Mesodermal cell (in vitro differentiated cells): Measurements from ENCODE around the gene PALM3.
A peak's percentile ranks its signal among the peaks of the same experiment; 100 is the strongest.

Source experiments
- H3K27ac ChIP-seq: 2 replicates; pipeline ENCODE4 v1.7.0; 2013; ENCODE audit warnings: mild to moderate bottlenecking, low read depth, low read length, moderate library complexity; ENCODE audit not compliant: severe bottlenecking
- H3K36me3 ChIP-seq: 2 replicates; pipeline ENCODE4 v1.7.1; 2013; ENCODE audit warnings: mild to moderate bottlenecking, low read length, moderate library complexity; ENCODE audit not compliant: control insufficient read depth, insufficient read depth
- H3K4me1 ChIP-seq: one replicate; pipeline ENCODE4 v1.7.1; 2013; ENCODE audit warnings: mild to moderate bottlenecking, low read length; ENCODE audit not compliant: insufficient read depth, control insufficient read depth, poor library complexity, severe bottlenecking
- H3K4me3 ChIP-seq: 2 replicates; pipeline ENCODE4 v1.7.0; 2013; ENCODE audit warnings: low read length, control low read depth, mild to moderate bottlenecking; ENCODE audit not compliant: insufficient read depth, poor library complexity, severe bottlenecking; ENCODE audit errors: extremely low read depth
- H3K9me3 ChIP-seq: 2 replicates; pipeline ENCODE4 v1.7.1; 2013; ENCODE audit warnings: mild to moderate bottlenecking, low read length, moderate library complexity; ENCODE audit not compliant: control insufficient read depth
- WGBS, 2 experiments: methylation state at CpG; one replicate each; pipeline ENCODE4 v1.1.5; 2013; ENCODE audit warnings: missing lambda C conversion rate in 2 of 2; ENCODE audit not compliant: insufficient coverage in 2 of 2; 5-methylcytosine and 5-hydroxymethylcytosine counted together

The PALM3 gene

DNA sequence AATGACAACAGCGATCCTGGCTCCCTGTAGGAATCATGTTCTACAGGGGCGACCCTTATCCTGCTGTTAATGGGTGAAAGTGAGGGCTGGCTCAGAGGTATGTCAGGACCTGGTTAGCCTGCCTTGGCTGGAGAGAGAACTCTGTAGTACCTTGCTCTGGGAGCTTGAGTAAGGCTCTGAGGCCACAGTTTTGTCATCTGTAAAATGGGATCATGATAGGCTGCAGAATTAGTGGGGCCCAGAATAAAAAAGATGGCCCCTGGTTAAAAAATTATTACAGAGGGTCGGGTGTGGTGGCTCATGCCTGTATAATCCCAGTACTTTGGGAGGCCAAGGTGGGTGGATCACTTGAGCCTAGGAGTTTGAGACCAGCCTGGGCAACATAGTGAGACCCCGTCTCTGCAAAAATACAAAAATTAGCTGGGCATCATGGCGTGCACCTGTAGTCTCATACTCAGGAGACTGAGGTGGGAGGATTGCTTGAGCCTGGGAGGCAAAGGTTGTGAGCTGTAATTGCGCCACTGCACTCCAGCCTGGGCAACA lies 39.2 kb upstream of the PALM3 start:
- Histone ChIP-seq H3K9me3 (no peaks in the 10 kb centered on the region), H3K36me3 (peaks cover 53% of the 10 kb centered on the region), H3K4me1 (no peaks in the 10 kb centered on the region), H3K4me3 (no peak overlapping the region), H3K27ac (no peak overlapping the region)
- 94 to 98% methylated on average over 5 to 6 of the region's 6 CpGs for WGBS, 2 experiments

DNA sequence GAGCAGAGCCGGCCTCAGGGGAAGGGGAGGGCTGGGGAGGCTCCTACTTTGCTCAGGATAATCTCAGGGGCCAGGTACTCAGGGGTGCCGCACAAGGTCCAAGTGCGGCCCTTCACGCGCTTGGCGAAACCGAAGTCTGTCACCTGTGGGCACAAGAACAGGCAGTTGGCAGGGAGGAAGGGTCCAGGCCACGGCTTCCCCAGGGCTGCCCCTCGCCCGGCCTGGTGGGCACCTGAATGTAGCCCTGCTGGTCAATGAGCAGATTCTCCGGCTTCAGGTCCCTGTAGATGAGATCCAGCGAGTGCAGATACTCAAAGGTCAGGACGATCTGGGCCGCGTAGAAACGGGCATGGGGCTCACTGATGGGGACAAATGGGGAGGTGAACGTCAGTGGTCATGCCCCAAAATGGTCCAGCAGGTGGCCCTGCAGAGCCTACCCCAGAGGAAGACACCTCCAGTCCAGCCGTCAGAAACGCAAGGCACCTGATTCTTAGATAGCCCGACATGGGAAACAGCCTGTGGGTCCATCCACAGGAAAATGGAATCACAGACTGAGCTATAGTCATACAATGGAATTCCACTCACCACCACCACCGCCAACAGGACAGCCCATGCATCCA lies 35.8 kb upstream of the PALM3 start:
- Histone ChIP-seq H3K4me1 (no peaks in the 10 kb centered on the region), H3K9me3 (peaks cover 14% of the 10 kb centered on the region), H3K27ac (no peak overlapping the region), H3K4me3 (no peak overlapping the region), H3K36me3 (peaks cover 40% of the 10 kb centered on the region)
- WGBS, 2 experiments: 86 to 91% methylated on average over 16 to 19 of the region's 21 CpGs

DNA sequence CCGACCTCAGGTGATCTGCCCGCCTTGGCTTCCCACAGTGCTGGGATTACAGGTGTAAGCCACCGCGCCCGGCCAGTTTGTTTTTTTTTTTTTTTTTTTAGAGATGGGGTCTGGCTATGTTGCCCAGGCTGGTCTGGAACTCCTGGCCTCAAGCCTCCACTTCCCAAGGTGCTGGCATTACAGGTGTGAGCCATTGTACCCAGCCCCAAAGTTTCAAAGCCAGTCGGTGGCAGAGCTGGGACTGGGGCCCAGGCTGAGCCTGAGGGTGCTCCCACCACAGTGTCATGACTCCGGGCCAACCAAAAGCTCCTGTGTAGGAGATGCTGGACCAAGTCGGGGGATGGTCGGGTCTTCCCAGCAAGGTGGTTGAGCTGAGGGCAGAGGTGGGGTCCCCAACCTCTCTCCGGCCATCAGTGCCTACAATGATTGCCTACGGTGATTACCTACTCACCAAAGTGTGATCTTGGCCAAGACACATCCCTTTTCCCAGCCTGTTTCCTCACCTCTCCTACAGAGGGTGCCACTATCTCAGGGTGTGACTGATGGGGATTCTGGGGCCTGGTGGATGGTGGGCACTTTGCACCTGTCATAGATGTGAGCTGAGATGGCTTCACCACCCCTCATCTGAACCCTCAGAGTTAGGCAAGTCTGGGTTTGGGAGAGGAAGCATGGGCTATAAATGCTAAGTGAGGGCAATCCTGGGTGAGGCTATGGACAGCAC lies 34.6 kb upstream of the PALM3 start:
- Histone ChIP-seq H3K9me3 (peaks cover 14% of the 10 kb centered on the region), H3K4me1 (peaks cover 3% of the 10 kb centered on the region), H3K36me3 (peaks cover 28% of the 10 kb centered on the region), H3K27ac (no peak overlapping the region), H3K4me3 (no peak overlapping the region)
- WGBS, 2 experiments: 91 to 96% methylated on average over 4 to 8 of the region's 11 CpGs

DNA sequence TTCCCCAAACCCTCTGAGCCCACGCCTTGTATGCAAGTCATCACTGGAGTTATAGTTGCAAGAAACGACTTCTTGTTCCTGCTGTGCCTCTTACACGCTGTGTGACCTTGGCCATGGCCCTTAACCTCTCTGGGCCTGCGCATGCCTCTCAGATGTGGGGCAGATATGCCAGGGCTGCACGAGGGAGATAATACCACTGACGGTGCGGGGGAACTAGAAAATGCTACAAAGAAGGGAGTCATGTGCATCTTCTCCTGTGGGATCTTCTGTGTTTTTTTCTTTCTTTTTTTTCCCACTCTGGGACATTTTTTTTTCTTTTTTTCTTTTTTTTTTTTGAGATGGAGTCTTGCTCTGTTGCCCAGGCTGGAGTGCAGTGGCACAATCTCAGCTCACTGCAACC lies 33.0 kb upstream of the PALM3 start:
- H3K27ac ChIP-seq: no peak overlapping the region
- no peak overlapping the region for H3K4me3 ChIP-seq
- peaks cover 14% of the 10 kb centered on the region for H3K9me3 ChIP-seq
- peaks cover 17% of the 10 kb centered on the region for H3K36me3 ChIP-seq
- 90 to 95% methylated on average over 7 of the region's 7 CpGs for WGBS, 2 experiments
- H3K4me1 ChIP-seq: peaks cover 3% of the 10 kb centered on the region

DNA sequence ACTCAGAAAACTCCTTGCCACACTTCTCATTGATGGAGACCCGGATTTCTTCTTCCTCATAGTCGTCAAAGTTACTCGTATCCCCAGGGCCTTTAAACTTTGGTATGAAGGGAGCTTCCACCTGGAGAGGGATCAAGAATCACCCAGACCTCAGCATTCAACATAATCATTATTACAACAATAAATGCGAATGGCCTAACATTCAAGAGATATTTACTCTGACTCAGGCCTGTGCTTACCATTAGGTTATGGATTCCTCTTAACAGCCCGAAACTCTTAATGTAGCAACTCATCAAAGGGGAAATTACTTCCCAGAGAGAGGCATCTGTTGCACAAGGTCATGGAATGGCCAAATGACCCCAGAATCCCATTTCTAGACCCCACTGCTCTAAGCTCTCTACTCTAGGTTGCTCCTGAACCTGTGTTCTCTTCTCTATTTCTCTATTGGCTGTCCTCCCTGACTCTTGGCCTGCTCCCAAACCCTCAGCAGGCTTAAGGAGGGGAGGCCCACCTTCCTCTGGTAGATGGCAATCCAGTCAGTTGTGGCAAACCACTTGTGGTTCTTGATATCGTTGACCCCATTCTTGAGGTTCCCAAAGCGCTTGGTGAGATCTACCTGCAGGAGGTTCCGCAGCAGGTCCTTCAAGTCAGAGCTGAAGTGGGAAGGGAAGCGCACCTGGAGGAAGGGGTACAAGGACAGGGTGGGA lies 31.4 kb upstream of the PALM3 start:
- 97 to 99% methylated on average over 6 to 8 of the region's 9 CpGs for WGBS, 2 experiments
- no peak overlapping the region for H3K27ac ChIP-seq
- peaks cover 14% of the 10 kb centered on the region for H3K9me3 ChIP-seq
- peaks cover 26% of the 10 kb centered on the region for H3K36me3 ChIP-seq
- no peak overlapping the region for H3K4me3 ChIP-seq
- H3K4me1 ChIP-seq: peaks cover 6% of the 10 kb centered on the region

DNA sequence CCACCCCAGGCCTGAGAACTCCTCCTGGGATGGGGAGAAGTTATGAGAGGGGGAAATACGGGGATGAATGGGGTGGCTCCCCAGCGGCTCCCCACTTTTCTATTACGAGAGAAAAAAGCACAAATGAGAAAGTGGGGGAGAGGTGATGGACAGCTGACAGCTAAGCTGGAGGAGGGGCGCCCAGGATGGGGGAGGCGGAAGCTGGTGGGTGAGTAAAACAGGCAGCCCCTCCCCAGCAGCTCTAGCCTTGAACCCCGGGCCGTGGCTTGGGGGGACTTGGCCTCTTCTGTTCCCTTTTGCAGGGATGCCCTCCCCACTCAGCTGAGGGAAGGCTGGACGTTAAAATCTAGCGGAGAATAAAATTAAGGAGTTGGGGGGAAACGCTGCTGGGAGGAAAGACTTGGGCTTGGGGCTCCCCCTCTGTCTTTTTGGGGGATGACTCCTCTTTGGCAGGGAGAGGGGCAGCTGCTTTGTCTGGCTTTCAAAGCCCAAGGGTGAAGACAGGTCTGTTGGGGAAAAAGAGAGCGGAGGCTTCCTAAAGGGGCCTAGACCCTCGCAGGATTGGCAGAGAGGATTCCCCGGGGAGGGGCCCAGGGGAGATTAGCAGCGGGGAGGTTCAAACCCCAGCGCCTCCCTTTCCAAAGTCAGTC lies 30.1 kb upstream of the PALM3 start:
- 36 to 41% methylated on average over 10 to 13 of the region's 15 CpGs for WGBS, 2 experiments
- peaks cover 32% of the 10 kb centered on the region for H3K36me3 ChIP-seq
- peaks cover 14% of the 10 kb centered on the region for H3K9me3 ChIP-seq
- H3K4me1 ChIP-seq: peaks cover 6% of the 10 kb centered on the region
- H3K4me3 ChIP-seq: peak overlapping the region; percentile 60
- peak overlapping the region; percentile 85 for H3K27ac ChIP-seq

DNA sequence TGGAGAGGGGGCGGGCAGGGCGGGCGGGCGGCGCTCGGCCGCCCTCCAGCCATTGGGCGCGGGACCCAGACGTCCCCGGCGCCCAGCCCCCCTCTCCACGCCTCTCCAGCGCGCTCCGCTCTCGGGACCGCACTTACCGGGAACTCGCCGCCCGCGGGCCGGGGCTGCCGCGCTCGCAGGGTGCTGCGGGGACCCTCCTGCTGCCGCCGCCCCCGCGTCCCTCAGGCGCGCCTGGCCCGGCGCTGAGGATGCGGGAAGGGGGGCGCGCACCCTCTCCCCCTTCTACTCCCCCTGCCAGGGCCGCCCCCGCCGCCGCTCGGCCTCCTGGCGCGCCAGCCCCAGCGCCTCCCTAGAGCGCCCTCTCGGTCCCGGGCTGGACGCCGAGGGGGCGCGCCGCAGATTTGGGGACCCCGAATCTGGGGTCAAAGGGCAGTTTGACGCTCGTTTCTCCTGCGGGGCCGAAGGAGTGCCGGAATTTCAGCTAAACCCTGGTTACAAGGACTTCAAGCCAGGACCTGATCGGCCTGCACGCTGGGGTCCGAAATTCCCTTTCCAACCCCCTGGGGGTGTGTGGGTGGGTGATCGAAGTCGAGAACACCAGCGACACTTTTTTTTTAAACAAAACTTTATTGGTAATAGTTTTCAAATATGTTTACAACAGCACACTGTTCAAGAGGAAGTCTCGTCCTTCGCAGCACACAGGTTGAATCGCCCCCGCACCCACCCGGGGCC lies 29.4 kb upstream of the PALM3 start:
- Histone ChIP-seq H3K4me1 (peaks cover 6% of the 10 kb centered on the region), H3K4me3 (peak overlapping the region; percentile 60), H3K9me3 (peaks cover 14% of the 10 kb centered on the region), H3K27ac (peak overlapping the region; percentile 85), H3K36me3 (peaks cover 32% of the 10 kb centered on the region)
- WGBS, 2 experiments: 0% methylated on average over 46 to 49 of the region's 72 CpGs

DNA sequence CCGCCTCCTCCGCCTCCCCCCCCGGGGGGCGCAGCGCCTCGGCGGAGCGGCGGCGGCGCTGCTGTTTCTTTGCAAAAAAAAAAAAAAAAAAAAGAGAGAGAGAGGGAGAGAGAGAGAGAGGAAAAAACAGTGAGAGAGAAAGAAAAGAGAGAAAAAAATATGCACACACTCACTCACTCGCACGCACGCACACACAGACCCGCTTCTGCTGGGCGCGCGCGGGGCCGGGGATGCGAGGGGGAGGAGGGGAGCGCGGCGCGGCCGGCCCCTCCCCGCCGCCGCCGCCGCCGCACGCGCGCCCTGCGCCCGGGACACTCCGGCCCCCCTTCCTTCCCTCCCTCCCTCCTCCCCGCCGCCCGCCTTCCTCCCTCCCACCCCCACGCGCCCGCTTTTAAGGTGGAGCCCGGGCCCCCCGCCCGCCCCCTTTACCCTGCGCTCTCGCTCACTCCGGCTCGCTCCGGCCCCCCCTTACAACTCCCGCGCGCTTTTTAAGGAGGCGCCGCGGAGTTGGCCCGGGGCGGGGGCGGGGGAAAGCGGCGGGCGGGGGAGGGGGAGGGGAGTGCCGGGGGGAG lies 28.7 kb upstream of the PALM3 start, which contains the start of gene SAMD1:
TSS of gene SAMD1 (minus strand) at position 243 of the 572 bp plus-strand sequence.
- H3K27ac ChIP-seq: peak within 1 kb of the TSS; percentile 85
- H3K4me1 ChIP-seq: peaks cover 6% of the 10 kb centered on the region
- H3K9me3 ChIP-seq: peaks cover 14% of the 10 kb centered on the region
- H3K4me3 ChIP-seq: peak within 1 kb of the TSS; percentile 60
- WGBS, 2 experiments: no CpG with 5 or more reads among the region's 65 CpGs
- H3K36me3 ChIP-seq: peaks cover 31% of the 10 kb centered on the region

DNA sequence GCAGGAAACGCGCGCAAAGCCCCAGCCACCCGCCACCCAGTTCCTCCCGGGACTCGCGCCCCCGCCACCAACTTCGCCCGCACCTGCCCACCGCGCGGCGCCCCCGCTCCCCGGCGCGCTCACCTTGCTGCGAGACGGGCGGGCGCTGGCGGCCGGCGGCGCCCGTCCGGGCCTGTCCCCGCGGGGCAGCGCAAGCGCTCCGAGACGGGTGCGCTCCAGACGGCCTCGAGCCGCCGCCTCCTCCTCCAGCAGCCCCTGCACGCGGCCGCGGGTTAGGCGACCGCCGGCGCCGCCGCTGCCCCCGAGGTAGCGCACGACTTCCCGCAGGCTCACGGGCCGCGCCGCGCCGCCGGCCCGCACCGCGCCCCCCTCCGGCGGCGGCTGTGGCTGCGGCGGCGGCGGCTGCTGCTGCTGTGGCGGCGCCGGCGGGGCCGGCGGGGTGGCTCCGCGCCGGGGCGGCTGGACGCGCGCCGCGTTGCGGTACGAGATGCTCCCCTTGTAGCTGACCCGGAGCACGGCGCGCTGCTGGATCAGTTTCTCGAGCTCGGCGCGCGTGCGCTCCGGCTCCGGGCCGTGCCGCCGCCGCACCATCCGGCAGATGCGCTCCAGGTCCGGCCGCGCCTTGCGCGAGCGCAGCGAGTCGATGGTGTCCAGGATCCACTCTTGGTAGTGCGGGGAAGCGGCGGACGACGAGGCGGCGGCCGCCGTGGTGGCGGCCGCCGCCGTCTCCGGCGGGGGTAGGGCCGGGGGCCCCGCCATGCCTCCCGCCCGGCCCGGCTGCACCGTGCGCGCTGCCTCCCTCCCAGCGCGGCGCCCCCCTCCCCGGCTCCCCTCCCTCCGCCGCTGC lies 28.0 kb upstream of the PALM3 start:
- H3K27ac ChIP-seq: peak overlapping the region; percentile 75
- H3K4me3 ChIP-seq: peak overlapping the region; percentile 50
- peaks cover 14% of the 10 kb centered on the region for H3K9me3 ChIP-seq
- peaks cover 6% of the 10 kb centered on the region for H3K4me1 ChIP-seq
- WGBS, 2 experiments: 0% methylated on average over 52 to 103 of the region's 142 CpGs
- H3K36me3 ChIP-seq: peaks cover 31% of the 10 kb centered on the region
